ENCODE measurements around the gene SLC25A19. TPM values are rescaled to one million over a fixed set of nuclear protein-coding genes. Genes with fewer than 3 reads are reported as not detected.

The SLC25A19 gene
- total and polyA plus RNA-seq, 10 donors: 12.4 to 32.5 (median 19.1) TPM

DNA sequence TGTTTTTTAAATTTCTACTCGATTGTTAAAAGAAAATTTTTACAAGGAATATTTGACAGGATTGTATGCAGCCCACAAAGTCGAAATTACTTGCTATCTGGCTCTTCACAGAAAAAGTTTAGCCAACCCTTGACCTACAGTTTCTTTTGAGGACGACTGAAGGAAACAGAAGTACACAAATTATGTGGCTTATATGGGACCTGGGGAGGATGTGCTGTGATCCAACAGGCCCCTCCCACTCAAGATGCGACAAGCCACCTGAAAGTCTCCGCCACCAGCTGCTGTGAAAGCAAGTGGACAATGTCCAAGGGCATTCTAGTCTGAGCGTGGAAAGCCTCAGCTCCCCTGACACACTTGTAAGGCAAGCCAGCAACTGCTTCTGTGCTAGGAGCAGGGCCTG lies 42.4 kb upstream of the SLC25A19 start:
- no peaks in the 10 kb centered on the region for H3K27me3 ChIP-seq (replicated peaks in 1 of 7)
- peaks cover 0 to 72% (median 19%) of the 10 kb centered on the region in 6 donors for H3K36me3 ChIP-seq
- no peak for DNase-seq
- no peaks in the 10 kb centered on the region for H3K9me3 ChIP-seq
- peak overlapping the region in 5 of 8 donors; percentile 1 to 66 (median 24) for H3K27ac ChIP-seq
- no peak overlapping the region for H3K4me3 ChIP-seq
- 64 to 73% (median 68%) methylated on average over 6 of the region's 6 CpGs for WGBS, 5 donors
- intact Hi-C loops (cut with DNase I; ENCODE audit: low total_unique reads): no loop called here
- TF ChIP-seq POLR2A (IDR thresholded peaks at IDR 0.05): no peak
- TF ChIP-seq, protein P1, sequence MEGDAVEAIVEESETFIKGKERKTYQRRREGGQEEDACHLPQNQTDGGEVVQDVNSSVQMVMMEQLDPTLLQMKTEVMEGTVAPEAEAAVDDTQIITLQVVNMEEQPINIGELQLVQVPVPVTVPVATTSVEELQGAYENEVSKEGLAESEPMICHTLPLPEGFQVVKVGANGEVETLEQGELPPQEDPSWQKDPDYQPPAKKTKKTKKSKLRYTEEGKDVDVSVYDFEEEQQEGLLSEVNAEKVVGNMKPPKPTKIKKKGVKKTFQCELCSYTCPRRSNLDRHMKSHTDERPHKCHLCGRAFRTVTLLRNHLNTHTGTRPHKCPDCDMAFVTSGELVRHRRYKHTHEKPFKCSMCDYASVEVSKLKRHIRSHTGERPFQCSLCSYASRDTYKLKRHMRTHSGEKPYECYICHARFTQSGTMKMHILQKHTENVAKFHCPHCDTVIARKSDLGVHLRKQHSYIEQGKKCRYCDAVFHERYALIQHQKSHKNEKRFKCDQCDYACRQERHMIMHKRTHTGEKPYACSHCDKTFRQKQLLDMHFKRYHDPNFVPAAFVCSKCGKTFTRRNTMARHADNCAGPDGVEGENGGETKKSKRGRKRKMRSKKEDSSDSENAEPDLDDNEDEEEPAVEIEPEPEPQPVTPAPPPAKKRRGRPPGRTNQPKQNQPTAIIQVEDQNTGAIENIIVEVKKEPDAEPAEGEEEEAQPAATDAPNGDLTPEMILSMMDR (IDR thresholded peaks at IDR 0.05 in 8 of 11, conservative IDR thresholded peaks at IDR 0.05 in 3 of 11): no peak
- peak in 2 of 3 donors; percentile 25 to 30 for TF ChIP-seq POLR2AphosphoS5 (IDR thresholded peaks at IDR 0.05)
- H3K4me1 ChIP-seq: peaks cover 7 to 95% (median 69%) of the 10 kb centered on the region in 6 donors

DNA sequence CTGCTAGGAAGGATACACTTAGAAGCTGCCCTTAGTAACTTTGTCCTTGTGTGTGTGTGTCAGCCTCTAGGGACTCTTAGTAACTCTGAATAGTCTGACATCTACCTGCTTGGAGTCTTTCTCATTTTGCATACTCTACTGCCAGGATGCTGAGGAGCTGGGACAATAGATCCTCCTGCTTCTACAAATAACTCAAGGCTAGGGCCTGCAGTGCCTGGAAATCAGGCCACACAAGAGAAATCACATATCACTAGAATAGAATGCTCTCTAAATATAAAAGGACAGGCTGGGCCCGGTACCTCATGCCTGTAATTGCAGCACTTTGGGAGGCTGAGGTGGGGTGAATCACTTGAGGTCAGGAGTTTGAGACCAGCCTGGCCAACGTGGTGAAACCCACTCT lies 38.5 kb upstream of the SLC25A19 start:
- H3K36me3 ChIP-seq: peaks cover 2 to 95% (median 29%) of the 10 kb centered on the region in 6 donors
- H3K4me1 ChIP-seq: peaks cover 19 to 92% (median 74%) of the 10 kb centered on the region in 6 donors
- H3K27ac ChIP-seq: peak overlapping the region in 4 of 8 donors; percentile 72 to 82 (median 74)
- no peaks in the 10 kb centered on the region for H3K9me3 ChIP-seq
- 43 to 85% (median 67%) methylated on average over 2 of the region's 2 CpGs for WGBS, 5 donors
- no peak overlapping the region for H3K4me3 ChIP-seq
- TF ChIP-seq POLR2AphosphoS5 (IDR thresholded peaks at IDR 0.05): no peak
- TF ChIP-seq, protein P1 (IDR thresholded peaks at IDR 0.05 in 8 of 11, conservative IDR thresholded peaks at IDR 0.05 in 3 of 11): no peak
- no peak for TF ChIP-seq POLR2A (IDR thresholded peaks at IDR 0.05)
- intact Hi-C loops (cut with DNase I; ENCODE audit: low total_unique reads): no loop called here
- DNase-seq: no peak
- no peaks in the 10 kb centered on the region for H3K27me3 ChIP-seq (replicated peaks in 1 of 7)

DNA sequence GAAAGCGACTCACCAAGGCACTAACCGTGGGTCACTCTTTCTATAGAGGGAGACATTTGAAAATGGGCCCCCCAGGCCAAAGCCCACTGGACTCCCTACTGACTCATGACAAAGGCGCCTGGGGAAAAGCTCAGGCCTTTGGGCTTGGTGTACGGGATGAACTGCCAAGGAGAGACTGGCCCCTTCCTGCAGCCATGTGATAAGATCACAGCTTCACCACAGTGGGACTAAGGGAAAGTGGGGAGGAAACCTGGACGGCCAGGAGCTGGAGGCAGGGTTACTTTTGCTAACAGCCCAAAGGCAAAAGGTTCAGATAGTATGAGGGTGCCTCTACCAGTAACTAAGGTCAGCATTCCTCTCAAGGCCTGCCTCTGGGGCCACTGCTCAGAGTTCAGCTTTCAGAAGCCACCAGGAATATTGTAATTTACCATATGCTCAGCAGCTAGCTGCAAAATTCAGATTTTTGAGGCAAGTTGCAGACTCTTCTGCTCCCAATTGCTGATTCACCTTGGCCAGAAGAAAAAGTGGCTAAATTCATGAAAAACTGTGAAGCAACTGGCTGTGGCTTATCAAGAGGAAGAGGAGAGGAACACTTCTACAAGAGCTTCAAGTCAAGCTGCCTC lies 37.1 kb upstream of the SLC25A19 start:
- no peak for TF ChIP-seq POLR2A (IDR thresholded peaks at IDR 0.05)
- TF ChIP-seq, protein P1 (IDR thresholded peaks at IDR 0.05 in 8 of 11, conservative IDR thresholded peaks at IDR 0.05 in 3 of 11): no peak
- peak in 1 of 3 donors; percentile 17 for TF ChIP-seq POLR2AphosphoS5 (IDR thresholded peaks at IDR 0.05)
- Histone ChIP-seq H3K4me3 (peak overlapping the region in 1 of 8 donors; percentile 13), H3K27me3 (replicated peaks in 1 of 7) (no peaks in the 10 kb centered on the region), H3K36me3 (peaks cover 2 to 95% (median 32%) of the 10 kb centered on the region in 6 donors), H3K9me3 (no peaks in the 10 kb centered on the region), H3K4me1 (peaks cover 19 to 90% (median 68%) of the 10 kb centered on the region in 6 donors), H3K27ac (peak overlapping the region; percentile 60 to 82 (median 72))
- intact Hi-C loops (cut with DNase I; ENCODE audit: low total_unique reads): no loop called here
- 37 to 75% (median 42%) methylated on average over 5 of the region's 5 CpGs for WGBS, 5 donors
- DNase-seq: no peak

DNA sequence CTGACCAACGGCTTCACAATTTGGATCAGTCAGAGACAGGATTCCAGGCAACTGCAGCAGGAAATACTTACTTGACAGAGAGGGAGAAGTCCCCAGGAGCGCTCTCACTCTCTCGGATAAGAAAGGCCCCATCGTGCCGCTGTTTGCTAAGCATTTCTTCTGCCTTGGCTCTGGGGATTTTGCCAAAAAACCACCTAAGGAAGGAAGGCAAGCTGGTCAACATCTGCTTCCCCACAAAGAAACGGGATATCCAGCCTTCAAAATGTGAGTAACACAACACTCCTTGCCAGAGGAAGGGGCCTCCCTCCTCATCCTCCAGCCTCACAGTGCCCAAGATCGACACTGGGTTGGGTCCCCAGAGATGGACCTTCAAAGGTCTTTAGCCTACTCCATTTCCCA lies 36.6 kb upstream of the SLC25A19 start:
- Histone ChIP-seq H3K9me3 (no peaks in the 10 kb centered on the region), H3K4me3 (peak overlapping the region in 1 of 8 donors; percentile 13), H3K27ac (peak overlapping the region; percentile 60 to 82 (median 72)), H3K4me1 (peaks cover 19 to 85% (median 63%) of the 10 kb centered on the region in 6 donors), H3K36me3 (peaks cover 2 to 95% (median 34%) of the 10 kb centered on the region in 6 donors), H3K27me3 (replicated peaks in 1 of 7) (no peaks in the 10 kb centered on the region)
- 19 to 35% (median 24%) methylated on average over 7 of the region's 7 CpGs for WGBS, 5 donors
- TF ChIP-seq, protein P1 (IDR thresholded peaks at IDR 0.05 in 8 of 11, conservative IDR thresholded peaks at IDR 0.05 in 3 of 11): no peak
- TF ChIP-seq POLR2A (IDR thresholded peaks at IDR 0.05) (no peak), POLR2AphosphoS5 (IDR thresholded peaks at IDR 0.05) (no peak)
- peak; percentile 53 for DNase-seq
- intact Hi-C loops (cut with DNase I; ENCODE audit: low total_unique reads): no loop called here

Data from spleen (tissue), 11 donors.